GM13977 (cell line): Measurements from ENCODE around the gene DCX.

Experiments
- DNase-seq: peaks from one replicate; pipeline ENCODE4 v3.0.0; 2012; ENCODE audit warnings: low spot score
- CTCF ChIP-seq: IDR thresholded peaks from 2 replicates; pipeline ENCODE4 v1.5.1; 2012; ENCODE audit warnings: mild to moderate bottlenecking, control low read depth; ENCODE audit not compliant: insufficient read depth; ENCODE audit errors: extremely low read depth, missing control alignments
- in situ Hi-C: fragments of 300-500 bp; cut with MboI; formaldehyde crosslinking; loops from one replicate; pipeline ENCODE4 v1.12.0; 2022; ENCODE audit warnings: low sequenced_read_pairs, low pct_unique_long_range_greater_than_20kb, mixed read lengths, inconsistent platforms; ENCODE audit not compliant: unreplicated experiment

The DCX gene

GRCh38 chrX:111336141-111336540 lies 75.9 kb downstream of the DCX start:
- no peak for TF ChIP-seq CTCF

GRCh38 chrX:111329370-111329769 lies 82.6 kb downstream of the DCX start:
- in situ Hi-C loops = no loop called here
- TF ChIP-seq CTCF = no peak
- no peak for DNase-seq

More at GRCh38 chrX:111336141-111336540, 75.9 kb downstream of the DCX start:
- in situ Hi-C loops = no loop called here
- DNase-seq = no peak

GRCh38 chrX:111328858-111329257 lies 83.1 kb downstream of the DCX start:
- in situ Hi-C loops = no loop called here
- no peak for TF ChIP-seq CTCF
- DNase-seq = no peak

GRCh38 chrX:111322231-111322855 lies 89.6 kb downstream of the DCX start:
- in situ Hi-C loops = no loop called here
- no peak for TF ChIP-seq CTCF
- no peak for DNase-seq

GRCh38 chrX:111319451-111319850 lies 92.5 kb downstream of the DCX start:
- in situ Hi-C loops = no loop called here
- no peak for DNase-seq
- no peak for TF ChIP-seq CTCF

GRCh38 chrX:111318901-111319300 lies 93.1 kb downstream of the DCX start:
- DNase-seq = no peak
- no peak for TF ChIP-seq CTCF
- in situ Hi-C loops = no loop called here
